ENCODE data around the gene RIPOR2.

GRCh38 chr6:24874128-24874527 lies 61.6 kb downstream of the RIPOR2 start:
- TF ChIP-seq CTCF (IDR thresholded peaks at IDR 0.05) (no peak), POLR2A (IDR thresholded peaks at IDR 0.05) (no peak), EP300 (IDR thresholded peaks at IDR 0.05; ENCODE audit: low read depth) (no peak), POLR2AphosphoS5 (IDR thresholded peaks at IDR 0.05) (no peak)

Measured in transverse colon (tissue), 4 donors.